Fibroblast of pulmonary artery (primary cell): ENCODE measurements around the gene SNX24.

Experiments used
- DNase-seq: peaks from one replicate; pipeline ENCODE4 v3.0.0-alpha.2; 2010; ENCODE audit warnings: low read depth
- H3K4me3 ChIP-seq: replicated peaks from 2 replicates; pipeline ENCODE4 v1.5.1; 2011; ENCODE audit warnings: low read depth, mild to moderate bottlenecking, control low read depth, low read length, moderate library complexity
- TF ChIP-seq, protein P1 (sequence below): IDR thresholded peaks from 2 replicates; pipeline ENCODE4 v1.5.1; 2011; ENCODE audit warnings: mild to moderate bottlenecking, control low read depth, low read length, inconsistent platforms; ENCODE audit errors: missing control alignments

Gene SNX24

DNA sequence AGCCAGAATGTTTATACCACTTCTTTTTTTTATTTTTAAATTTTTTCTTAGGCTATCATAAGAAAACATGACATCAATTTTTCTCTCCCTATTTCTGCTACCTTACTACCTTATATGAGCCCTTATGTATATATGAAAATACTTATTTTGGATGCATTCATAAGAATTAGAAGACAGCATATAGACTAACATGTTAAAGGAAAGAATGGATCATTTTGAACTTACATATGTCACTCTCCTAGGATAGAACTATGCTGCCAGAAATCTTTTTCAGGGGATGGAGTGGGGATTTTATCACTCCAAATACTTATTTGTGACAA lies 51.8 kb downstream of the SNX24 start:
- DNase-seq: no peak
- TF ChIP-seq, protein P1, sequence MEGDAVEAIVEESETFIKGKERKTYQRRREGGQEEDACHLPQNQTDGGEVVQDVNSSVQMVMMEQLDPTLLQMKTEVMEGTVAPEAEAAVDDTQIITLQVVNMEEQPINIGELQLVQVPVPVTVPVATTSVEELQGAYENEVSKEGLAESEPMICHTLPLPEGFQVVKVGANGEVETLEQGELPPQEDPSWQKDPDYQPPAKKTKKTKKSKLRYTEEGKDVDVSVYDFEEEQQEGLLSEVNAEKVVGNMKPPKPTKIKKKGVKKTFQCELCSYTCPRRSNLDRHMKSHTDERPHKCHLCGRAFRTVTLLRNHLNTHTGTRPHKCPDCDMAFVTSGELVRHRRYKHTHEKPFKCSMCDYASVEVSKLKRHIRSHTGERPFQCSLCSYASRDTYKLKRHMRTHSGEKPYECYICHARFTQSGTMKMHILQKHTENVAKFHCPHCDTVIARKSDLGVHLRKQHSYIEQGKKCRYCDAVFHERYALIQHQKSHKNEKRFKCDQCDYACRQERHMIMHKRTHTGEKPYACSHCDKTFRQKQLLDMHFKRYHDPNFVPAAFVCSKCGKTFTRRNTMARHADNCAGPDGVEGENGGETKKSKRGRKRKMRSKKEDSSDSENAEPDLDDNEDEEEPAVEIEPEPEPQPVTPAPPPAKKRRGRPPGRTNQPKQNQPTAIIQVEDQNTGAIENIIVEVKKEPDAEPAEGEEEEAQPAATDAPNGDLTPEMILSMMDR: no peak
- no peak overlapping the region for H3K4me3 ChIP-seq

- no peak for DNase-seq
- H3K4me3 ChIP-seq: no peak overlapping the region
- TF ChIP-seq, protein P1: no peak
Observed at GRCh38 chr5:122901346-122901745, 55.9 kb downstream of the SNX24 start.

DNA sequence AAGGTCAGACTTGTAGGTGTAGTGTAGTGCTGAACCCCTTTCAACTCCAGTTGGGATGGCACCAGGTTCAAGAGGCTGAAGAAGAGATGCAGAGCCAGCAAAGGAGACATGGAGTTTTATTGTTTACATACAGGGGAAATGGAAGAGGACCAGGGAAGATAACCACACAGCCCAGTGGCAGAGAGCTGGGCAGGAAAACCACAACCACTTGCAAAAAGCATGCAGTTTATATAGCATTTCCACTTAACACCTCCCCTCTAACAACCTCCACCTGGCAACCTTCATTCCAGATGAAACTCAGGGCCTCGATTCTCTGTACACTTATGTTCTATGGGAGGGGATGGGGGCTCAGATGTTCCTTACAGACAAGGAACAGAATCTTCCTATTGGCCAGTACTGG lies 56.9 kb downstream of the SNX24 start:
- no peak for DNase-seq
- TF ChIP-seq, protein P1: no peak
- H3K4me3 ChIP-seq: no peak overlapping the region

GRCh38 chr5:122906768-122907167 lies 61.4 kb downstream of the SNX24 start:
- TF ChIP-seq, protein P1: no peak
- DNase-seq: peak; percentile 73
- H3K4me3 ChIP-seq: no peak overlapping the region

DNA sequence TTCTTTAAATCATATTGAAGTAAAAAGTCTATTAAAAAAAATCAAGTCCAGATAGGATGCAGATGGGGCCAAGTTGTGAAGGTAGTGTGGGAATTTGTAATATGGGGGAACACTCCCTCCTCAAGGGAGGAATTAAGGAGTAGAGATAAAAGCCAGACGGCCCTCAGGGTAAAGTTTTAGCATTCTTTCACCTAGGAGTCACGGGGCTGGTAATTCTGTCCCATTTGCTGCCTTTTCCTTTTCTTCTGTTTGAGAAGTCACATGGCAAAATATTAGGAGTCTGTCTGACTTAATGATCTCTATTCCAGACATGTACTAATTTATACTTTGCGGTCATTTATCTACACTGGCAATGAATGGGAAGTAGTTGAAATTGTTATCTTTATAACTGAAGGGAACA lies 61.9 kb downstream of the SNX24 start:
- DNase-seq: peak; percentile 73
- no peak overlapping the region for H3K4me3 ChIP-seq
- TF ChIP-seq, protein P1: no peak

DNA sequence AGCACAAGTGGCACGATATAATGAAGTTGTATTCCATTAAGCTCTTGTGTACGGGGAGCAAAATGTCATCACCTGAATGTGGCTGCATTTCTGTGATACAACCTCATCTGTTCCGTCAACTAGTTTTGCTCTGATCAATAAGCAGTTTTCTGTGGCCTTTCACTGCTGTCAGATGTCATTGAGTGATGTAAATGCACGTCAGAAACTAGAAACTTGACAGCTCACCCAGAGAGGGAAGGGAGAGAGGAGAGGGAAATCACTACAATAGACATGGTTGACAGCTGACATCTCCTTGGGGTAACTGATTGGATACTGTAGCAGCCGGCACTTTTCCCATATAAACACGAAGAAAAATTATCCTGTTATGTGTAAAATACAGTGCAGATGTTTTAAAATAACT lies 62.7 kb downstream of the SNX24 start:
- DNase-seq: no peak
- no peak overlapping the region for H3K4me3 ChIP-seq
- TF ChIP-seq, protein P1: no peak

DNA sequence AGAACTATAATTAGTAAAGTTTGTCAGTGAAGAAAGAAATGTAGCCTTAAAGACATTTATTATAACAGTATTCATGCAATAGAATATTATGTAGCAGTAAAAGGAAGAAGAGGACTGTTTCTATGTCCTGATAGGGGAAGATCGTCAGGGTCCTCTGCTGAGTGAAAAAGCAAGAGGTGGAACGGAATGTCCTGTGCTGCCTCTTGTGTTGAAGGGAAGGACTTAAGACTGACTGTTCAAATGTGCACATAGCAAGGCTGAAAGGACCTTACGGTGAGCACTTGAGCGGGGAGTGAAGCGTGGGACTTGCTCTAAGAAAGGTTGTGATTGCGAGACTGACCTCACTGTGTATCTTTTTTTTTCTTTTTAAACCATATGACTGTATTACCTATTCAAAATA lies 63.2 kb downstream of the SNX24 start:
- DNase-seq: peak; percentile 46
- TF ChIP-seq, protein P1: peak; percentile 23
- no peak overlapping the region for H3K4me3 ChIP-seq
